Activated CD4-positive, alpha-beta T cell treated with anti-CD3 and anti-CD28 coated beads, Interleukin-2, amount 50 U/mL, for 4 hours (primary cell): ENCODE data around the gene TSPEAR.
"Not testable (repeated sequence)": the region's sequence is repeated elsewhere in the genome, so short reads cannot be mapped to it uniquely, and the experiment has no call there.

Experiments used
- DNase-seq, 2 experiments: peaks; one replicate each; pipeline ENCODE4 v3.0.0-alpha.2; 2020

TSPEAR gene

GRCh38 chr21:44649521-44650100, 61.8 kb downstream of the TSPEAR start:
- no peak for DNase-seq

- DNase-seq: no peak
Observed at GRCh38 chr21:44648557-44649311, 62.6 kb downstream of the TSPEAR start.

GRCh38 chr21:44647222-44647552, 64.2 kb downstream of the TSPEAR start:
- DNase-seq: no peak

GRCh38 chr21:44646366-44647221, 64.8 kb downstream of the TSPEAR start, which contains the start of gene KRTAP10-11:
KRTAP10-11 (plus strand) TSS chr21:44646414; CDS start chr21:44646459, 45 bp downstream.
- not testable (repeated sequence) for DNase-seq

DNA sequence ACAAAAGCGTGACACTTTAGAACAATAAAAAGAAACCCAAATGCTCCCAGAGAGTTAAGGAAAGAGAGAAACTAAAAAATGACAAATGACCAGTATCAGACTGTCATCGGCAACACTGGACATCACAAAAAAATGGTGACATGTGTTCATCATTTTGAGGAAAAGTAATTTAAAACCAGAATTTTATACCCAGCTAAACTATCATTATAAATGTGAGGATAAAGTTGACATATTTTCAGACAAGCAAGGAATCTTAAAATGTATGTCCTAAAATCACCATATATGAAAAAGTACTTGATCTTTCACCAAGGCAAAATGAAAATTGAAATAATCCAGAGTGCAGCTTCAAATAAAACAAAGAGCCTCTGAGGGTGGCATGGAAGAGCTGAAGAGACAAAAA, 66.5 kb downstream of the TSPEAR start:
- DNase-seq: no peak

GRCh38 chr21:44643741-44644310, 67.5 kb downstream of the TSPEAR start:
- DNase-seq: no peak

DNA sequence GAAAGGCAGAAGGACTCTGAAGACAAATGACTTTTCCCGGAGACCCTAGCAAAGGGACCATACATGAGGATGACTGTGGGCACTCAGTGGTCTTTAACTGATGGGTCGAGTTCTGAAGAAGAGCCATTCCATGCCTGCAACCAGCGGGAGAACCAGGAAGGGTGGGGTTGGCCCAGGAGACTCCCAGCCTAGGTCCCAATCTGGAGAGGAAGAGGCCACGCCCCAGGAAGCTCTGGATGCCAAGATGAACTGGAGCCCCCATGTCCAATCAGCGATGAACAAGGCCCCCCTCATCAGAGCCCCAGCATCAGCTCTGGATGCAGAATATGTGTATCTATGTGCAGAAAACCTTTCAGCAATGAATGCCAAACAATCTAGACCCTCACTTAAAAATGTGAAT, 70.6 kb downstream of the TSPEAR start:
- DNase-seq: no peak

- no peak for DNase-seq
Observed at GRCh38 chr21:44639331-44639655, 72.1 kb downstream of the TSPEAR start.

GRCh38 chr21:44638506-44639330, 72.7 kb downstream of the TSPEAR start:
- not testable (repeated sequence) for DNase-seq

GRCh38 chr21:44637851-44638348, 73.5 kb downstream of the TSPEAR start:
- DNase-seq: not testable (repeated sequence)

- no peak for DNase-seq
Observed at GRCh38 chr21:44637018-44637850, 74.1 kb downstream of the TSPEAR start, which contains the start of gene KRTAP10-10. KRTAP10-10 (plus strand) TSS chr21:44637356; CDS start chr21:44637418, 62 bp downstream.

- DNase-seq: no peak
Observed at GRCh38 chr21:44636209-44637017, 75.0 kb downstream of the TSPEAR start.

DNA sequence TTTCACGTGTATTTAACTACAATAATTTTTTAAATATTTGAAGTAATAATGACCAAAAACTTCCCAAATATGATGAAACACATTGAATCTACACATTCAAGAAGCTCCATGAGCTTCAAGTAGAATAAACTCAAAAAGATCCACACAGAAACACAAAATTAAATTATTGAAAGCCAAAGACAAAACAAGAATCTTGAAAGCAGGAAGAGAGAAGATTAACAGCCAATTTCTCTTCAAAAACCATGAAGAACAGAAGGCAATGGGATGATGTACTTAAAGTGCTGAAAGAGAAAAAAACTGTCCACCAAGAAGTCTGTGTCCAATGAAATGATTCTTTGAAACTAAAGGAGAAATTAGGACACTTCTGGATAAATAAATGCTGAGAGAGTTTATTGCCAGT, 79.3 kb downstream of the TSPEAR start:
- no peak for DNase-seq

GRCh38 chr21:44630440-44630839, 80.9 kb downstream of the TSPEAR start:
- DNase-seq: no peak

GRCh38 chr21:44628707-44629391, 82.5 kb downstream of the TSPEAR start:
- no peak for DNase-seq

- DNase-seq: not testable (repeated sequence)
Observed at GRCh38 chr21:44627831-44628233, 83.5 kb downstream of the TSPEAR start.

GRCh38 chr21:44627181-44627822, 84.1 kb downstream of the TSPEAR start:
- DNase-seq: not testable (repeated sequence)

- no peak for DNase-seq
Observed at GRCh38 chr21:44626673-44627143, 84.7 kb downstream of the TSPEAR start, which contains the start of gene KRTAP10-9. KRTAP10-9 (plus strand) TSS chr21:44627093; CDS start chr21:44627172, 79 bp downstream.

GRCh38 chr21:44626262-44626661, 85.1 kb downstream of the TSPEAR start:
- no peak for DNase-seq
